CD4-positive, CD25-positive, alpha-beta regulatory T cell (primary cell): ENCODE results near the gene KLKB1. TPM values are rescaled to one million over a fixed set of nuclear protein-coding genes. Genes with fewer than 3 reads are reported as not detected.
A peak's percentile ranks its signal among the peaks of the same experiment; 100 is the strongest.

Experiments
- ATAC-seq, 2 donors: fragments of 150-1000 bp; cut with Tn5 transposase; one replicate each; pipeline ENCODE4 v1.10.0; 2021; ENCODE audit warnings: low read depth in 2 of 2, moderate number of reproducible peaks in 2 of 2, moderate library complexity in 1 of 2
- DNase-seq, 3 donors: peaks; one replicate each; pipeline versions ENCODE4 v3.0.0 to v3.0.0-alpha.2; 2012 to 2022; ENCODE audit warnings: mixed read lengths in 1 of 3
- H3K27ac ChIP-seq: one replicate; pipeline ENCODE4 v1.7.0; 2013; ENCODE audit warnings: mild to moderate bottlenecking, low read length; ENCODE audit not compliant: insufficient read depth, poor library complexity, severe bottlenecking
- H3K27me3 ChIP-seq: one replicate; pipeline ENCODE4 v1.7.0; 2013; ENCODE audit warnings: low read length; ENCODE audit not compliant: control insufficient read depth, insufficient read depth
- H3K36me3 ChIP-seq: one replicate; pipeline ENCODE4 v1.7.0; 2013; ENCODE audit warnings: mild to moderate bottlenecking, low read length, moderate library complexity; ENCODE audit not compliant: control insufficient read depth, insufficient read depth
- H3K4me1 ChIP-seq: 2 replicates; pipeline ENCODE4 v1.7.0; 2013; ENCODE audit warnings: mild to moderate bottlenecking, low read length; ENCODE audit not compliant: insufficient read depth, control insufficient read depth, poor library complexity, severe bottlenecking
- H3K4me3 ChIP-seq: one replicate; pipeline ENCODE4 v1.7.0; 2013; ENCODE audit warnings: low read depth, mild to moderate bottlenecking, low read length, moderate library complexity
- H3K9me3 ChIP-seq, 2 experiments: 1 replicate in 1 of 2; 2 replicates in 1 of 2; pipeline ENCODE4 v1.7.0; 2013; ENCODE audit warnings: low read length in 2 of 2, mild to moderate bottlenecking in 1 of 2, moderate library complexity in 1 of 2; ENCODE audit not compliant: control insufficient read depth in 2 of 2
- H3K27ac Mint-ChIP-seq, 3 donors: one replicate each; pipeline ENCODE4 v1.8.0; 2020 to 2022; ENCODE audit warnings: mild to moderate bottlenecking in 3 of 3, mixed read lengths in 3 of 3, moderate library complexity in 2 of 3
- H3K27me3 Mint-ChIP-seq: one replicate; pipeline ENCODE4 v1.8.0; 2022; ENCODE audit warnings: mild to moderate bottlenecking, mixed read lengths
- H3K36me3 Mint-ChIP-seq: one replicate; pipeline ENCODE4 v1.8.0; 2020; ENCODE audit warnings: mixed read lengths
- H3K4me1 Mint-ChIP-seq, 4 donors: one replicate each; pipeline ENCODE4 v1.8.0; 2020 to 2022; ENCODE audit warnings: mixed read lengths in 4 of 4, mild to moderate bottlenecking in 1 of 4
- H3K4me3 Mint-ChIP-seq, 4 donors: one replicate each; pipeline ENCODE4 v1.8.0; 2020 to 2022; ENCODE audit warnings: mild to moderate bottlenecking in 4 of 4, mixed read lengths in 4 of 4, moderate library complexity in 3 of 4
- H3K9me3 Mint-ChIP-seq, 7 donors: one replicate each; pipeline ENCODE4 v1.8.0; 2020 to 2022; ENCODE audit warnings: mixed read lengths in 7 of 7, mild to moderate bottlenecking in 3 of 7, moderate library complexity in 2 of 7
- polyA plus RNA-seq, 4 donors: library from polyadenylated mRNA; unstranded; fragments of 300-500 nt; fragmentation: Illumina TruSeq; gene quantifications; one replicate each; pipeline ENCODE4 v1.2.3, GENCODE V29; 2021
- total RNA-seq: library from RNA; stranded (reverse); gene quantifications from one replicate; pipeline ENCODE4 v1.2.3, GENCODE V29; 2022

KLKB1 gene
- total RNA-seq (1.2 TPM), polyA plus RNA-seq (under 1 TPM in 1 of 4 donors, not detected in 3; 0.14 TPM)

DNA sequence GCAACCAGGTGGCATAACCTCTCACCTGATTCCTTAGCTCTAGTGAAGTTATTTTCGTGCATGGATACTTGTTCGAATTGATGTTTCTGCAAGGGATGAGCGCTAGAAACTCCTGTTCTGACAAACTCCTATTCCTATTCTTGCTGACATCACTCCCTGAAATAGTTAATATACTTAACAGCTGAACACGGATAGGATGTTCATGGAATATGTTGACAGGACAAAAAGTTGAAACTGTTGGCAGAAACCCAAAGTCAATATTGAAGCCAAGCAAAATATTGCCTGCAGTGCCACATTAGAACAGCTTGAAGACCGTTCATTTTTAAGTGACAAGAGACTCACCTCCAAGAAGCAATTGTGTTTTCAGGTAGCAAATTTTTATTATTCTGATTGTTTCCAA lies at the start of gene KLKB1:
TSS of gene KLKB1 (plus strand) at position 287 of the 400 bp plus-strand sequence. CDS start 689 bp downstream, outside the sequence.
- no peaks in the 10 kb centered on the region for H3K36me3 ChIP-seq
- H3K27ac ChIP-seq = no peak within 1 kb of the TSS
- H3K4me1 ChIP-seq = no peaks in the 10 kb centered on the region
- H3K27me3 ChIP-seq = no peaks in the 10 kb centered on the region
- Mint-ChIP-seq H3K27ac (no peak within 1 kb of the TSS), H3K9me3 (peaks cover 0 to 19% (median 6%) of the 10 kb centered on the region in 7 donors), H3K4me3 (no peak within 1 kb of the TSS), H3K4me1 (no peaks in the 10 kb centered on the region), H3K27me3 (peaks cover 5% of the 10 kb centered on the region), H3K36me3 (peaks cover 21% of the 10 kb centered on the region)
- DNase-seq = no peak
- ATAC-seq = no peak
- H3K9me3 ChIP-seq = peaks cover 0 to 9% of the 10 kb centered on the region in 2 experiments
- H3K4me3 ChIP-seq = no peak within 1 kb of the TSS

- peaks cover 18 to 43% (median 32%) of the 10 kb centered on the region in 4 donors for H3K4me1 Mint-ChIP-seq
- ATAC-seq (no peak), DNase-seq (no peak)
- peaks cover 32% of the 10 kb centered on the region for H3K4me1 ChIP-seq
- H3K27me3 Mint-ChIP-seq = peaks cover 1% of the 10 kb centered on the region
- no peaks in the 10 kb centered on the region for H3K36me3 ChIP-seq
- H3K27ac ChIP-seq = no peak overlapping the region
- peaks cover 0 to 3% (median 0%) of the 10 kb centered on the region in 7 donors for H3K9me3 Mint-ChIP-seq
- no peaks in the 10 kb centered on the region for H3K27me3 ChIP-seq
- H3K4me3 ChIP-seq = no peak overlapping the region
- H3K4me3 Mint-ChIP-seq = peak overlapping the region in 1 of 4 donors; percentile 87
- no peaks in the 10 kb centered on the region for H3K36me3 Mint-ChIP-seq
- no peaks in the 10 kb centered on the region for H3K9me3 ChIP-seq
- H3K27ac Mint-ChIP-seq = no peak overlapping the region
Measured at GRCh38 chr4:186188107-186188506, 39.2 kb upstream of the KLKB1 start.

GRCh38 chr4:186189656-186190055 lies 37.7 kb upstream of the KLKB1 start:
- Histone ChIP-seq H3K27me3 (no peaks in the 10 kb centered on the region), H3K4me3 (peak overlapping the region; percentile 73), H3K27ac (peak overlapping the region; percentile 91), H3K9me3 (no peaks in the 10 kb centered on the region), H3K36me3 (no peaks in the 10 kb centered on the region), H3K4me1 (peaks cover 32% of the 10 kb centered on the region)
- DNase-seq = no peak
- Mint-ChIP-seq H3K4me1 (peaks cover 18 to 43% (median 30%) of the 10 kb centered on the region in 4 donors), H3K27me3 (no peaks in the 10 kb centered on the region), H3K27ac (peak overlapping the region; percentile 95 to 97 (median 96)), H3K9me3 (no peaks in the 10 kb centered on the region), H3K36me3 (no peaks in the 10 kb centered on the region), H3K4me3 (peak overlapping the region; percentile 85 to 94 (median 89))
- ATAC-seq = no peak

- Mint-ChIP-seq H3K4me3 (peak overlapping the region; percentile 87 to 97 (median 92)), H3K36me3 (peaks cover 7% of the 10 kb centered on the region), H3K27me3 (no peaks in the 10 kb centered on the region), H3K4me1 (peaks cover 19 to 53% (median 32%) of the 10 kb centered on the region in 4 donors), H3K27ac (peak overlapping the region; percentile 95 to 97 (median 96)), H3K9me3 (no peaks in the 10 kb centered on the region)
- Histone ChIP-seq H3K4me3 (peak overlapping the region; percentile 73), H3K27me3 (no peaks in the 10 kb centered on the region), H3K27ac (peak overlapping the region; percentile 91), H3K36me3 (peaks cover 6% of the 10 kb centered on the region), H3K4me1 (peaks cover 32% of the 10 kb centered on the region), H3K9me3 (no peaks in the 10 kb centered on the region)
- ATAC-seq = peak; percentile 18 to 27
- DNase-seq = peak; percentile 34 to 67 (median 53)
Measured at GRCh38 chr4:186190581-186191199, 36.6 kb upstream of the KLKB1 start.

DNA sequence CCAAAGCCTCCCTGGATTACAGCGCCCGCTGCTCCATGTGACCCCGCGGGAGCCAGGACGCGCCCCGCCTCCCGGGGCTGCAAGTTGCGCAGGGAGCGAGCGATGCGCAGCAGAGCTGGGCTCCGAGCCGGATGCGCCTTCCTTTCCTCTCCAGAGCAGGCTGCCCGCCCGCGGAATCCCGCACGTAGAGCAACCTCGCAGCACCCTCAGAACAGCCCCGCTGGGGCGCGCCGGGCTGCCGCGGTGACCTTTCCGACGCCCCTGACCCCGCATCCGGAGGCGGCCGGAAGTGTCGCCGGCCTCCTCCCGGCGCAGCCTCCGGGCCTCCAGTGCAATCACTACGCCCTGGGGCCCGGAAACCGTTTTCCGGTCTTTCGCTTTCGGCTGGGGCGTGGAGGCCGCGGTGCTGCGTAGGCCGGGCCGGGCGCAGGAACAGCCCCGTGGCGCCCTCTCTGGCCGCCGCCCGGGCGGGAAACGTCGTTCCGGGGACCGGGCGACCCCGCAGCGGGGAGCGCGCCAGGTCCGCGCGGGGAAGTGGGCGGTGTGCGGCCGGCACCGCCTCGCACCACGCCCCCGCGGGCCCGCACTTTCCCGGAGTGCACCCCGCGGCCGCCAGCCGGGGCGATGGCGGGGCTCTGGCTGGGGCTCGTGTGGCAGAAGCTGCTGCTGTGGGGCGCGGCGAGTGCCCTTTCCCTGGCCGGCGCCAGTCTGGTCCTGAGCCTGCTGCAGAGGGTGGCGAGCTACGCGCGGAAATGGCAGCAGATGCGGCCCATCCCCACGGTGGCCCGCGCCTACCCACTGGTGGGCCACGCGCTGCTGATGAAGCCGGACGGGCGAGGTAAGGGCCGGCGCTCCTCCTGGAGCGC lies 35.9 kb upstream of the KLKB1 start, which contains the start of gene CYP4V2:
TSS of gene CYP4V2 (plus strand) at position 368 of the 866 bp plus-strand sequence. CDS start at position 625, 257 bp downstream.
- peak within 1 kb of the TSS; percentile 85 for H3K4me3 ChIP-seq
- H3K4me1 Mint-ChIP-seq = peaks cover 24 to 58% (median 38%) of the 10 kb centered on the region in 4 donors
- peaks cover 13% of the 10 kb centered on the region for H3K36me3 Mint-ChIP-seq
- DNase-seq = peak; percentile 83 to 94 (median 90)
- no peaks in the 10 kb centered on the region for H3K9me3 ChIP-seq
- ATAC-seq = peak; percentile 88 to 91
- no peaks in the 10 kb centered on the region for H3K27me3 Mint-ChIP-seq
- H3K9me3 Mint-ChIP-seq = no peaks in the 10 kb centered on the region
- H3K27me3 ChIP-seq = no peaks in the 10 kb centered on the region
- H3K4me1 ChIP-seq = peaks cover 32% of the 10 kb centered on the region
- H3K36me3 ChIP-seq = peaks cover 11% of the 10 kb centered on the region
- H3K4me3 Mint-ChIP-seq = peak within 1 kb of the TSS; percentile 93 to 99 (median 98)
- H3K27ac Mint-ChIP-seq = peak within 1 kb of the TSS; percentile 97 to 98 (median 98)
- H3K27ac ChIP-seq = peak within 1 kb of the TSS; percentile 91

GRCh38 chr4:186192066-186192612 lies 35.2 kb upstream of the KLKB1 start:
- peaks cover 24 to 63% (median 38%) of the 10 kb centered on the region in 4 donors for H3K4me1 Mint-ChIP-seq
- H3K36me3 ChIP-seq = peaks cover 16% of the 10 kb centered on the region
- H3K4me1 ChIP-seq = peaks cover 32% of the 10 kb centered on the region
- peak overlapping the region; percentile 97 to 98 (median 98) for H3K27ac Mint-ChIP-seq
- peaks cover 17% of the 10 kb centered on the region for H3K36me3 Mint-ChIP-seq
- DNase-seq (peak in 1 of 3 donors; percentile 55), ATAC-seq (peak; percentile 4)
- H3K4me3 ChIP-seq = peak overlapping the region; percentile 85
- no peaks in the 10 kb centered on the region for H3K9me3 Mint-ChIP-seq
- no peaks in the 10 kb centered on the region for H3K27me3 ChIP-seq
- H3K9me3 ChIP-seq = no peaks in the 10 kb centered on the region
- H3K4me3 Mint-ChIP-seq = peak overlapping the region; percentile 93 to 99 (median 96)
- H3K27me3 Mint-ChIP-seq = no peaks in the 10 kb centered on the region
- H3K27ac ChIP-seq = peak overlapping the region; percentile 91

DNA sequence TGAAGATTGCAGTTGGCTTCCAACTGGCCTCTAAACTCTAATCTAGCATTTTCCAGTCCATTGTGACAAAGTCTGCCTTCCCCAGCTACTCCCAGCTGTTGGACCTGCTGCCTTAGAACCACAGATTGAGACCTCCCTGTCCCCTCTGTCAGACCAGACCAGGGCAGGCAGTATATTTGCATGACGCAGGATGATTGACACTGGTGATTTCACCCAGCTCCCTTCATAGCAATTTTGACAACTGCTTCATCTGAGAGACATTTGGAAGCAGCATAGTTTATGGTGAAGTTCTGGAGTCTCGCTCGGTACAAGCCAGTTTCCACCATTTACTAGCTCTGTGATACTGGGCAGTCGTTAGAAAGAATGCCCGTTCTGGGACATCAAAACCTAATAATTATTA lies 33.5 kb upstream of the KLKB1 start:
- DNase-seq (no peak), ATAC-seq (no peak)
- H3K27ac Mint-ChIP-seq = peak overlapping the region in 2 of 3 donors; percentile 92 to 97
- H3K36me3 Mint-ChIP-seq = peaks cover 20% of the 10 kb centered on the region
- H3K4me1 Mint-ChIP-seq = peaks cover 29 to 62% (median 40%) of the 10 kb centered on the region in 4 donors
- H3K27me3 Mint-ChIP-seq = no peaks in the 10 kb centered on the region
- Histone ChIP-seq H3K27ac (peak overlapping the region; percentile 91), H3K4me3 (peak overlapping the region; percentile 85), H3K27me3 (no peaks in the 10 kb centered on the region), H3K9me3 (no peaks in the 10 kb centered on the region), H3K36me3 (peaks cover 20% of the 10 kb centered on the region), H3K4me1 (peaks cover 32% of the 10 kb centered on the region)
- H3K4me3 Mint-ChIP-seq = peak overlapping the region in 2 of 4 donors; percentile 17 to 62
- no peaks in the 10 kb centered on the region for H3K9me3 Mint-ChIP-seq
